DOHH2 (cell line): Measurements from ENCODE around the gene PICALM.
"Not testable (repeated sequence)": the region's sequence is repeated elsewhere in the genome, so short reads cannot be mapped to it uniquely, and the experiment has no call there.

Source experiments
- H3F3A ChIP-seq: fragments of 200-600 bp; sonication (generic), shearing (Covaris generic); 2 replicates; pipeline ENCODE4 v1.6.0; 2016; ENCODE audit warnings: antibody characterized with exemption, mild to moderate bottlenecking; ENCODE audit not compliant: control insufficient read depth, insufficient read depth
- H3K27ac ChIP-seq: fragments of 200-600 bp; sonication (generic); 2 replicates; pipeline ENCODE4 v1.5.1; 2014; ENCODE audit warnings: low read depth, mild to moderate bottlenecking, low read length, moderate library complexity
- H3K27me3 ChIP-seq: fragments of 200-600 bp; sonication (generic); 2 replicates; pipeline ENCODE4 v1.6.1; 2014; ENCODE audit warnings: mild to moderate bottlenecking, low read length, mixed read lengths; ENCODE audit not compliant: control insufficient read depth
- H3K36me3 ChIP-seq: fragments of 200-600 bp; sonication (generic); 2 replicates; pipeline ENCODE4 v1.6.1; 2014; ENCODE audit warnings: mild to moderate bottlenecking, low read length, moderate library complexity, mixed read lengths; ENCODE audit not compliant: control insufficient read depth
- H3K4me1 ChIP-seq: fragments of 200-600 bp; sonication (generic); 2 replicates; pipeline ENCODE4 v1.6.1; 2014; ENCODE audit warnings: mild to moderate bottlenecking, low read length, mixed read lengths; ENCODE audit not compliant: control insufficient read depth
- H3K4me2 ChIP-seq: fragments of 200-600 bp; sonication (generic); 2 replicates; pipeline ENCODE4 v1.6.0; 2014; ENCODE audit warnings: mild to moderate bottlenecking, low read length, moderate library complexity
- H3K4me3 ChIP-seq: fragments of 200-600 bp; sonication (generic); 2 replicates; pipeline ENCODE4 v1.5.1; 2014; ENCODE audit warnings: mild to moderate bottlenecking, low read length, mixed read lengths
- H3K79me2 ChIP-seq: fragments of 200-600 bp; sonication (generic); 2 replicates; pipeline ENCODE4 v1.6.1; 2014; ENCODE audit warnings: mild to moderate bottlenecking, low read length, mixed read lengths; ENCODE audit not compliant: control insufficient read depth
- H3K9me2 ChIP-seq: fragments of 200-600 bp; sonication (generic); replicated peaks from 2 replicates; pipeline ENCODE4 v1.6.1; 2014; ENCODE audit warnings: mild to moderate bottlenecking, low read length, mixed read lengths; ENCODE audit not compliant: control insufficient read depth
- H3K9me3 ChIP-seq: fragments of 200-600 bp; sonication (generic); 2 replicates; pipeline ENCODE4 v1.6.1; 2014; ENCODE audit warnings: antibody characterized with exemption, low read length, mixed read lengths; ENCODE audit not compliant: control insufficient read depth, insufficient read depth
- H4K20me1 ChIP-seq: fragments of 200-600 bp; sonication (generic); 2 replicates; pipeline ENCODE4 v1.6.0; 2014; ENCODE audit warnings: low read depth, mild to moderate bottlenecking, antibody characterized with exemption, low read length, moderate library complexity; ENCODE audit not compliant: control insufficient read depth, insufficient read depth
- CTCF ChIP-seq: fragments of 200-600 bp; sonication (generic); IDR thresholded peaks from one replicate; pipeline ENCODE4 v1.5.1; 2014; ENCODE audit warnings: antibody characterized with exemption, mild to moderate bottlenecking, low read depth, low read length; ENCODE audit not compliant: poor library complexity, severe bottlenecking
- EZH2phosphoT487 ChIP-seq: fragments of 200-600 bp; sonication (generic); IDR thresholded peaks from 2 replicates; pipeline ENCODE4 v1.6.1; 2017; ENCODE audit warnings: borderline replicate concordance, mild to moderate bottlenecking, antibody characterized with exemption, low read length, moderate library complexity, mixed read lengths

Gene PICALM

GRCh38 chr11:85935751-85936150, 133.1 kb downstream of the PICALM start:
- Histone ChIP-seq H3K27ac (no peak overlapping the region), H4K20me1 (no peaks in the 10 kb centered on the region), H3K9me2 (no peaks in the 10 kb centered on the region), H3K79me2 (no peaks in the 10 kb centered on the region), H3K27me3 (no peaks in the 10 kb centered on the region), H3K4me3 (no peak overlapping the region), H3K4me1 (no peaks in the 10 kb centered on the region), H3F3A (no peaks in the 10 kb centered on the region), H3K4me2 (no peak overlapping the region), H3K36me3 (no peaks in the 10 kb centered on the region), H3K9me3 (no peaks in the 10 kb centered on the region)
- no peak for TF ChIP-seq CTCF
- TF ChIP-seq EZH2phosphoT487 = no peak

- Histone ChIP-seq H3K79me2 (no peaks in the 10 kb centered on the region), H3K4me3 (no peak overlapping the region), H3K4me2 (no peak overlapping the region), H3K36me3 (no peaks in the 10 kb centered on the region), H4K20me1 (no peaks in the 10 kb centered on the region), H3K9me3 (no peaks in the 10 kb centered on the region), H3K27me3 (no peaks in the 10 kb centered on the region), H3K9me2 (no peaks in the 10 kb centered on the region), H3F3A (no peaks in the 10 kb centered on the region), H3K4me1 (no peaks in the 10 kb centered on the region), H3K27ac (no peak overlapping the region)
- no peak for TF ChIP-seq EZH2phosphoT487
- no peak for TF ChIP-seq CTCF
Observed at GRCh38 chr11:85934596-85935169, 134.2 kb downstream of the PICALM start.

- no peak for TF ChIP-seq CTCF
- TF ChIP-seq EZH2phosphoT487 = no peak
- no peaks in the 10 kb centered on the region for H3K27me3 ChIP-seq
- no peaks in the 10 kb centered on the region for H3F3A ChIP-seq
- H3K4me2 ChIP-seq = no peak overlapping the region
- no peaks in the 10 kb centered on the region for H3K36me3 ChIP-seq
- H4K20me1 ChIP-seq = no peaks in the 10 kb centered on the region
- H3K27ac ChIP-seq = no peak overlapping the region
- no peaks in the 10 kb centered on the region for H3K79me2 ChIP-seq
- H3K4me3 ChIP-seq = no peak overlapping the region
- no peaks in the 10 kb centered on the region for H3K9me3 ChIP-seq
- H3K9me2 ChIP-seq = no peaks in the 10 kb centered on the region
- H3K4me1 ChIP-seq = no peaks in the 10 kb centered on the region
Observed at GRCh38 chr11:85930879-85931366, 138.0 kb downstream of the PICALM start.

- not testable (repeated sequence) for H3F3A ChIP-seq, H3K4me3 ChIP-seq, H4K20me1 ChIP-seq, H3K79me2 ChIP-seq, H3K27me3 ChIP-seq, H3K36me3 ChIP-seq, H3K4me1 ChIP-seq, H3K27ac ChIP-seq, H3K4me2 ChIP-seq, H3K9me3 ChIP-seq, H3K9me2 ChIP-seq
Observed at GRCh38 chr11:85926653-85927214, 142.2 kb downstream of the PICALM start.
